ENCODE results near the gene EIF2D.

GRCh38 chr1:206586501-206587445 is 25.5 kb downstream of the EIF2D start:
- no peak for TF ChIP-seq POLR2A (IDR thresholded peaks at IDR 0.05)
- no peak for TF ChIP-seq CTCF (IDR thresholded peaks at IDR 0.05)
